NCI-H748 (cell line): Measurements from ENCODE around the gene DENND1A.

Experiments used
- DNase-seq: peaks from one replicate; lab custom pipeline; 2025; ENCODE audit not compliant: unreplicated experiment; lab: John Stamatoyannopoulos, UW

DENND1A gene

GRCh38 chr9:123478967-123479602, 450.8 kb downstream of the DENND1A start:
- no peak for DNase-seq

- no peak for DNase-seq
Measured at GRCh38 chr9:123478160-123478559, 451.8 kb downstream of the DENND1A start.

GRCh38 chr9:123475407-123475806, 454.5 kb downstream of the DENND1A start:
- no peak for DNase-seq

- DNase-seq = peak; percentile 55
Measured at GRCh38 chr9:123472862-123473614, 456.9 kb downstream of the DENND1A start.

GRCh38 chr9:123471843-123472570, 457.9 kb downstream of the DENND1A start:
- DNase-seq = no peak

GRCh38 chr9:123470991-123471770, 458.7 kb downstream of the DENND1A start:
- no peak for DNase-seq

GRCh38 chr9:123470121-123470782, 459.7 kb downstream of the DENND1A start:
- no peak for DNase-seq

GRCh38 chr9:123469282-123469681, 460.6 kb downstream of the DENND1A start:
- no peak for DNase-seq

- DNase-seq = no peak
Measured at GRCh38 chr9:123468541-123468940, 461.4 kb downstream of the DENND1A start.

- DNase-seq = no peak
Measured at GRCh38 chr9:123465304-123465703, 464.6 kb downstream of the DENND1A start.

- no peak for DNase-seq
Measured at GRCh38 chr9:123460091-123460490, 469.8 kb downstream of the DENND1A start.

GRCh38 chr9:123457583-123457982, 472.3 kb downstream of the DENND1A start:
- DNase-seq = no peak

- no peak for DNase-seq
Measured at GRCh38 chr9:123456011-123456410, 473.9 kb downstream of the DENND1A start.

- DNase-seq = no peak
Measured at GRCh38 chr9:123455187-123455586, 474.7 kb downstream of the DENND1A start.

- no peak for DNase-seq
Measured at GRCh38 chr9:123454361-123454760, 475.6 kb downstream of the DENND1A start.

GRCh38 chr9:123453831-123454321, 476.1 kb downstream of the DENND1A start:
- DNase-seq = peak; percentile 55

GRCh38 chr9:123453076-123453667, 476.8 kb downstream of the DENND1A start:
- DNase-seq = no peak

- DNase-seq = no peak
Measured at GRCh38 chr9:123450996-123451395, 478.9 kb downstream of the DENND1A start.

- DNase-seq = no peak
Measured at GRCh38 chr9:123450098-123450770, 479.7 kb downstream of the DENND1A start.
